ENCODE measurements around the gene ATP8A2.
"Not testable (repeated sequence)": the region's sequence is repeated elsewhere in the genome, so short reads cannot be mapped to it uniquely, and the experiment has no call there.

ATP8A2 gene

DNA sequence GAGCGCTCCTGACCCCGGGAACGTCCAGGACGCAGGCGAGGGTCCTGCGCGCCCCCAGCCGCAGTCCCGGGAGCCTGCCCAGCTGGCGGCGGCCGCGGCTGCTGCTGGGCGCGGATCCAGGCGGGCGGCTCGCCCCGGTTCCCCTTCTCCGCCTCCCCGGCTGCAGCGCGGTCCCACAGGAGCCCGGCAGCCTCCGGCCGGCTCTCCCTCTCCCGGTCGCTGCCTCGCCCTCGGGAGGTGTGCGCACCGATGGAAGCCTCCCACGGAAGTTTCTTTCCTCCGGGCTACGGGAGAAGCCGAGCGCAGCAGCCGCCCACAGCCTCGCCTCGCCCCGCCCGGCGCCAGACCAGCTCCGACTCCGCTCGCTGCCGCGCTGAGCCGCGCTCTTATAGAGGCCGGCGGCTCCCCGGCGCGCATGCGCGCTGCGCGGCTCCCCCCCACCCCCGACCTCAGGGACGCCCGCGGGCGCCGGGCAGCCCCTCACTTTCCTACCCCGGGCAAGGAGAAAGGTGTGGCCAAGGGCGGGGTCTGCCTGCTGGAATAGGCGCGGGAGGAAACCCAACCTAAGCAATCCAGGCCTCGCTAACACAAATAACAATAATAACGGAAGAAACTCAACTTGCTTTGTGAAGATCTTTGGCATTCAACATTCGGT, 680.0 kb downstream of the ATP8A2 start, which contains the start of gene SHISA2:
TSS of gene SHISA2 (minus strand) at position 360 of the 655 bp plus-strand sequence. CDS start 1,041 bp downstream, outside the sequence.
- H3K4me3 ChIP-seq (ENCODE audit: low read depth, low read length) = peak within 1 kb of the TSS; percentile 61
- H3K9ac ChIP-seq (ENCODE audit: low read depth, low read length) = peak within 1 kb of the TSS; percentile 47

DNA sequence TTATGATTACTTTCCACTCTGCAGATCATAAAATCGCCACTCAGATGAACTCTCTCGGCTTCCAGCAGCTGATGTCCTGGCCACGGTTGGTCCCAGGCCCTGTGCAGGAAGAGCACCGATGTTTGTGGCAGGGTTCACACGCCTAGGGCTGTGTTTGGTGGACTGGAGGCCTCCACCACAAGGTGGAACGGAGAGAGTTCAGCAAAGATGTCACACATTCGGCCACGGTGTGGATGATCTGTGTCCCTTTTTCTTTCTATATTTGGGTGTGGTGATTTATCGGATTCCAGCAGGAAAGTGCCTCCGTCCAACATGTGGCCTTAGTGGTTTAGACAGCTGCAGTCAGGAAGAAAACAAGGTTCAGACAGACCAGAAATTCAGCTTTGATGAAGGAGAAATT, 680.6 kb downstream of the ATP8A2 start:
- Histone ChIP-seq H3K27me3 (ENCODE audit: control insufficient read depth, insufficient read depth, low read length) (peaks cover 52% of the 10 kb centered on the region), H3K9me3 (ENCODE audit: control insufficient read depth, insufficient read depth, low read length) (no peaks in the 10 kb centered on the region), H3K4me3 (ENCODE audit: low read depth, low read length) (peak overlapping the region; percentile 61), H3K36me3 (ENCODE audit: control insufficient read depth, insufficient read depth, low read length) (no peaks in the 10 kb centered on the region), H3K9ac (ENCODE audit: low read depth, low read length) (no peak overlapping the region), H3K4me1 (ENCODE audit: control insufficient read depth, insufficient read depth, low read length) (peaks cover 3% of the 10 kb centered on the region)

More for the DNA sequence above, 680.0 kb downstream of the ATP8A2 start, which contains the start of gene SHISA2:
- Histone ChIP-seq H3K27me3 (ENCODE audit: control insufficient read depth, insufficient read depth, low read length) (peaks cover 52% of the 10 kb centered on the region), H3K36me3 (ENCODE audit: control insufficient read depth, insufficient read depth, low read length) (no peaks in the 10 kb centered on the region), H3K9me3 (ENCODE audit: control insufficient read depth, insufficient read depth, low read length) (no peaks in the 10 kb centered on the region), H3K4me1 (ENCODE audit: control insufficient read depth, insufficient read depth, low read length) (peaks cover 3% of the 10 kb centered on the region)

DNA sequence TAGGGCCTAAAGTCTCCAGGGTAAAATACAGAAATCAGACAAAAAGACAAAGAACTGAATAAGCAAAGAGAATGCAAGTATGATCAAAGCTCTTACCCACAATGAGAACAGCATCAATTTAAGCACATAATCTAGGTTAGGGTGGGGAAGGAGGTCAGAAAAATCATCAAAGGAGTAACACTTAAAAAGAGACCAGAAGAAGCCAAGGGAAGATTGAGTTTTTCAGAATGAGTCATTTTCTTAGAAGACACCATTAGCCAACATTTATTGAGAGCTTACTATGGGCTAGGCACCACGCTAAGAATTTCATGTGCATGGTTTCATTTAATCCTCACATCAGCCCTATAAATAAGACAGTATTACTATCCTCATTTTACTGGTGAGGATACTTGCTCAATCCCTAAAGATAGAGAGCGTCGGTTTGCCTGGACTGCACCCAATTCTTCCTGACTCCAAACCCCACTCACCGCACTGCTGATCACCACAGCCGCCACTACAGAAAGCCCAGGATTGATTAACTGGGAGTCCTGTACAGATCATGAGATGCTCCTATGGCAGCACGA, 681.7 kb downstream of the ATP8A2 start:
- Histone ChIP-seq H3K36me3 (ENCODE audit: control insufficient read depth, insufficient read depth, low read length) (no peaks in the 10 kb centered on the region), H3K9me3 (ENCODE audit: control insufficient read depth, insufficient read depth, low read length) (no peaks in the 10 kb centered on the region), H3K9ac (ENCODE audit: low read depth, low read length) (no peak overlapping the region), H3K4me3 (ENCODE audit: low read depth, low read length) (no peak overlapping the region), H3K4me1 (ENCODE audit: control insufficient read depth, insufficient read depth, low read length) (peaks cover 3% of the 10 kb centered on the region), H3K27me3 (ENCODE audit: control insufficient read depth, insufficient read depth, low read length) (peaks cover 46% of the 10 kb centered on the region)

DNA sequence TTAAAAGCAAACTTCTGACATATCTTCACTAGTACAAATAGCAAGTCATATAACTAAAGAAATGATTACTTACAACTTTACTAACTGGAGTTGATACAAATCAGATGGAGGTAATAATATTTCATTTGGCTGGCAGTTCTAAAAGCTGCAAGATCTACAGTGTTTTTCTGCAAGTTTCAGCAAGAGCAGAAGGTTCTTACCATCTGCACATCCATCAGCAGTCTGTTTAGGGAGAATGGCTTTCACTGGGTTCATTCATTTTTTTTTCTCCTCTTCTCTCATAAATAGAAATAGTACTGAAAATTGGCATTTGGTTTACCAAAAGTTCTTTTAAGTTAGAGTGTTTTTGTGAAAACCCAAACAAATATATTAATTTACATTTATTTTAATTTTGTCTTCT, 683.1 kb downstream of the ATP8A2 start:
- no peaks in the 10 kb centered on the region for H3K36me3 ChIP-seq (ENCODE audit: control insufficient read depth, insufficient read depth, low read length)

DNA sequence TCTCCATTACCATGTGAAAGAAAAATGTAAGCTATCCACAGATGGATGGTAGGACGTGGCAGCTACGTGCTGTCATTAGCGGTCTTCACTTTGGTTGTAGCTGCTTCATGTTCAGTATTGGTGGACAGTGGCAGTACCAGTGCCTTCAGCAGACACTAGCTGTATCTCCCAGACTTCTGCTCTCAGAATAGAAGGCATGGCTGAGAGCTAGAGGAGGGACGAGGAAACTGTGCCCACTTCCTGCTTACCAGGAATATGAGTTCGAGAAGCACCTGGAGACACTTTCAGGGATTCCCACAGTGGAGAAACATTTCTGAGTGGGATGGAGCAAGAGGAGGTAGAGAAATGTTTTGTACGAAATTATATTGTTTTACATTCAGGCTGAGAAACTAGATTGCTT, 686.9 kb downstream of the ATP8A2 start:
- Histone ChIP-seq H3K36me3 (ENCODE audit: control insufficient read depth, insufficient read depth, low read length) (no peaks in the 10 kb centered on the region), H3K9ac (ENCODE audit: low read depth, low read length) (no peak overlapping the region), H3K4me1 (ENCODE audit: control insufficient read depth, insufficient read depth, low read length) (no peaks in the 10 kb centered on the region), H3K27me3 (ENCODE audit: control insufficient read depth, insufficient read depth, low read length) (no peaks in the 10 kb centered on the region), H3K9me3 (ENCODE audit: control insufficient read depth, insufficient read depth, low read length) (no peaks in the 10 kb centered on the region), H3K4me3 (ENCODE audit: low read depth, low read length) (no peak overlapping the region)

More for the DNA sequence above, 683.1 kb downstream of the ATP8A2 start:
- H3K4me3 ChIP-seq (ENCODE audit: low read depth, low read length) = no peak overlapping the region
- no peak overlapping the region for H3K9ac ChIP-seq (ENCODE audit: low read depth, low read length)
- no peaks in the 10 kb centered on the region for H3K9me3 ChIP-seq (ENCODE audit: control insufficient read depth, insufficient read depth, low read length)
- peaks cover 32% of the 10 kb centered on the region for H3K27me3 ChIP-seq (ENCODE audit: control insufficient read depth, insufficient read depth, low read length)
- peaks cover 3% of the 10 kb centered on the region for H3K4me1 ChIP-seq (ENCODE audit: control insufficient read depth, insufficient read depth, low read length)

DNA sequence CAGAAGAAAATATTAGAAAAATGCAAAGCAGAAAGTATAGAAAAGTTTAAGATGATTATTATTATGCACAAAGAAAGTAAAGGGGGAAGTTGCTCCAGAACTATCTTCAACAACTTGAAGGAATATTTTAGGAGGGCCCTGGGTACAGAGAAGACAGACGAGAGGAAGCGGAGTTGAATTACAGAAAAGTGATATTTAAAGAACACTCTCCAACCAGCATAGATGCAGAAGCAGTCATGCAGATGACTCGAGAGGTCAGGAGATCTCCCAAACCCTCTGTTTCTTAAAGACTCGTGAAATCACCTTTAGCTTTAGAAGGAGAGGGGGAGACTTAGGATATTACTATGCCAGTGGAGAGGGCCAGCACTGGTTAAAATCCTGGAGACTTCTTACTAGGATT, 688.6 kb downstream of the ATP8A2 start:
- Histone ChIP-seq H3K9me3 (ENCODE audit: control insufficient read depth, insufficient read depth, low read length) (no peaks in the 10 kb centered on the region), H3K27me3 (ENCODE audit: control insufficient read depth, insufficient read depth, low read length) (no peaks in the 10 kb centered on the region), H3K4me1 (ENCODE audit: control insufficient read depth, insufficient read depth, low read length) (no peaks in the 10 kb centered on the region), H3K36me3 (ENCODE audit: control insufficient read depth, insufficient read depth, low read length) (no peaks in the 10 kb centered on the region), H3K9ac (ENCODE audit: low read depth, low read length) (no peak overlapping the region), H3K4me3 (ENCODE audit: low read depth, low read length) (no peak overlapping the region)

DNA sequence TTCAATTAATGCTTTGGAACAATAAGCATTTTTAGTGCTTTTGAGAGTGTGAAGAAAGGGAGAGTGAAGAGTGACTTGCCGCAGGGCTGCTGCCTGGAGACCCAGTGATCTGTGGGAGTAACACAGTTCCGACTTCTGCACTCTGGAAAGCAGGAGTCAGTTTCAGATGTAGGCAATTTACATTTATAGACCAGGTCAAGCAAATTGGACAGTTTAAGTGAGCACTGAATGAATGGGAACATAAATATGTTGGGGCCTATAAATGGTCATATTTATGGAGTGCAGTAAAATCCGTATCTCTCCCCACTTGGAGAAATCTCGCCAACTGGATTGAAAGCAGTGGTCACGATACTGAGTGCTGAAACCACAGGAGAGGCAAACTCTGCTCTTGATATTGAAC, 689.5 kb downstream of the ATP8A2 start:
- H3K27me3 ChIP-seq (ENCODE audit: control insufficient read depth, insufficient read depth, low read length) = no peaks in the 10 kb centered on the region
- no peaks in the 10 kb centered on the region for H3K36me3 ChIP-seq (ENCODE audit: control insufficient read depth, insufficient read depth, low read length)
- H3K9me3 ChIP-seq (ENCODE audit: control insufficient read depth, insufficient read depth, low read length) = no peaks in the 10 kb centered on the region
- no peak overlapping the region for H3K9ac ChIP-seq (ENCODE audit: low read depth, low read length)
- H3K4me1 ChIP-seq (ENCODE audit: control insufficient read depth, insufficient read depth, low read length) = no peaks in the 10 kb centered on the region
- H3K4me3 ChIP-seq (ENCODE audit: low read depth, low read length) = no peak overlapping the region

DNA sequence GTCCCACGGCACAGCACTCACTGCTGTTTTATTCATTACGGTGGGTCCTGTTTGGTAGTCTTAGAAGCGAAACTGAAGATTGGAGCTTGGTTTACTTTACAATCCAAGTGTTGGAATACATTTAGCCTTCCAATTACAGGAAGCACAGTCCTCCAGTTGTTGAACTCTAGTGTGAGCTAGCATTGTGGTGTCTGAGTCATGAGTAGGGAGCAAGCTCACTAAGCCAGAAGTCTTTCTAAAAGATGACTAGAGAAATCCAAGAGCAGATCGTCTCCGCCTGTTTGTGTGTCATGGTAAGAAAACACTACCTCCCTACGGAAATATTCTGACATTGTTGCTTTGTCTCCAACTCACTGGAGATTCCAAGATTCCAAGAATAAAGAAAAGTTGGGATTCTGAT, 690.2 kb downstream of the ATP8A2 start:
- Histone ChIP-seq H3K4me1 (ENCODE audit: control insufficient read depth, insufficient read depth, low read length) (no peaks in the 10 kb centered on the region), H3K36me3 (ENCODE audit: control insufficient read depth, insufficient read depth, low read length) (no peaks in the 10 kb centered on the region), H3K4me3 (ENCODE audit: low read depth, low read length) (no peak overlapping the region), H3K9ac (ENCODE audit: low read depth, low read length) (no peak overlapping the region), H3K9me3 (ENCODE audit: control insufficient read depth, insufficient read depth, low read length) (no peaks in the 10 kb centered on the region), H3K27me3 (ENCODE audit: control insufficient read depth, insufficient read depth, low read length) (no peaks in the 10 kb centered on the region)

DNA sequence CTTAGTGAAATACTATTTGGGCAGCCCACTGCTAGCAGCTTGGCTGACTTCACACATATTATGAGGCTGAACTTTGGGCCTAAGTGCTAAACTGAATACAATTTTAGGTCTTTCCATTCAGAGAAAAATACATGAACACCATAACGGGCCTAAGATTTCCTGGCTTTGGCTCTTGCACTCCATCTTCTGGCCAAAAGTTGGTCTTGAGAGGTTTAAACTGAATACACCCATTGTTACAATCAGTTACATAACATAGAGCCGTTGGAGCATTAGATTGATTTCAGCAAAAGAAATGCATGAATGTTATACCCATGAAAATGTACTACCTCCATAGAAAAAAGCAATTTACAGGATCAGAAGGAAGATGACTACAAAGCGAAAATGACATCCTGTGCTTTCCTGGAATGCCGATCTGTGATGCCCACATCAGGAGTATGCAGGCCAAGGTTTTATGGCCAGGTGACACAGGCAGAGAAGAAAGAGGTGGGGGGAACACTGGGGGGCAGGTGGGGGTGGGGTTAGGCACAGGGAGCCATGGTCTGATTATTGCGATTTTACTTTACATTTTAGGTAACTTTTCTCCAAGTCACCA, 691.2 kb downstream of the ATP8A2 start:
- H3K4me3 ChIP-seq (ENCODE audit: low read depth, low read length) = no peak overlapping the region
- H3K36me3 ChIP-seq (ENCODE audit: control insufficient read depth, insufficient read depth, low read length) = no peaks in the 10 kb centered on the region
- no peaks in the 10 kb centered on the region for H3K4me1 ChIP-seq (ENCODE audit: control insufficient read depth, insufficient read depth, low read length)
- no peaks in the 10 kb centered on the region for H3K27me3 ChIP-seq (ENCODE audit: control insufficient read depth, insufficient read depth, low read length)
- H3K9ac ChIP-seq (ENCODE audit: low read depth, low read length) = no peak overlapping the region
- H3K9me3 ChIP-seq (ENCODE audit: control insufficient read depth, insufficient read depth, low read length) = no peaks in the 10 kb centered on the region

DNA sequence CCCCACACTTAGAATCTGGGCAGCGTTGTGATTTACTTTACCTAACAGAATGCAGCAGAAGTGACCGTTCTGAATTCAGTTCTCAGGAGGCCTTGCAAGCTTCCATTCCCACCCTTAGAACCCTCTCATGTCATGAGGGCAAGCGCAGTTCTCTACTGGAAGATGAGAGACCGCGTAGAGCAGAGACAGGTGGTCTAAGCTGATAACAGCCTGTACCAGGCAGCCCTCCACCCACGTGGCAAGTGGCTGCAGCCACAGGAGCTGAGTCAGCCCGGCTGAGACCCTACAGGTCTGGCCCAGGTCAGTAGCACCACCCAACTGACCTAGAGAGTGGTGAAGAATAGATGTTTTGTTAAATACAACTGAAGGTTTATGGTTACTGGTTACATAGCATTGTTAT, 694.7 kb downstream of the ATP8A2 start:
- H3K27me3 ChIP-seq (ENCODE audit: control insufficient read depth, insufficient read depth, low read length); H3K9me3 ChIP-seq (ENCODE audit: control insufficient read depth, insufficient read depth, low read length); H3K4me3 ChIP-seq (ENCODE audit: low read depth, low read length); H3K4me1 ChIP-seq (ENCODE audit: control insufficient read depth, insufficient read depth, low read length); H3K9ac ChIP-seq (ENCODE audit: low read depth, low read length); H3K36me3 ChIP-seq (ENCODE audit: control insufficient read depth, insufficient read depth, low read length): not testable (repeated sequence)

DNA sequence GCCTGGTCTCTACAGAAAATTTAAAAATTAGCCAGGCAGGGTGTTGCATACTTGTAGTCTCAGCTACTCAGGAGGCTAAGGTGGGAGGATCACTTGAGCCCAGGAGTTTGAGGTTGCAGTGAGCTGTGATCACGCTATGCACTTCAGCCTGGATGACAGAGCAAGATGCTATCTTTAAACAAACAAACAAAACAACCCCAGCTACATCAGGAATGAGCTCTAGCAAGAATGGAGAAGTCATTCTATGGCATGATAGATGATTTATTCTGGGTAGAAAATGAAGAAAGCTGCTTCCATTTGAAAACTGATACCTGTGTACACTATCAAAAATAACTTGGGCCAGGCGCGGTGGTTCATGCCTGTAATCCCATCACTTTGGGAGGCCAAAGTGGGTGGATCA, 695.8 kb downstream of the ATP8A2 start:
- Histone ChIP-seq H3K9me3 (ENCODE audit: control insufficient read depth, insufficient read depth, low read length) (no peaks in the 10 kb centered on the region), H3K4me1 (ENCODE audit: control insufficient read depth, insufficient read depth, low read length) (no peaks in the 10 kb centered on the region), H3K27me3 (ENCODE audit: control insufficient read depth, insufficient read depth, low read length) (no peaks in the 10 kb centered on the region), H3K9ac (ENCODE audit: low read depth, low read length) (no peak overlapping the region), H3K36me3 (ENCODE audit: control insufficient read depth, insufficient read depth, low read length) (no peaks in the 10 kb centered on the region), H3K4me3 (ENCODE audit: low read depth, low read length) (no peak overlapping the region)

DNA sequence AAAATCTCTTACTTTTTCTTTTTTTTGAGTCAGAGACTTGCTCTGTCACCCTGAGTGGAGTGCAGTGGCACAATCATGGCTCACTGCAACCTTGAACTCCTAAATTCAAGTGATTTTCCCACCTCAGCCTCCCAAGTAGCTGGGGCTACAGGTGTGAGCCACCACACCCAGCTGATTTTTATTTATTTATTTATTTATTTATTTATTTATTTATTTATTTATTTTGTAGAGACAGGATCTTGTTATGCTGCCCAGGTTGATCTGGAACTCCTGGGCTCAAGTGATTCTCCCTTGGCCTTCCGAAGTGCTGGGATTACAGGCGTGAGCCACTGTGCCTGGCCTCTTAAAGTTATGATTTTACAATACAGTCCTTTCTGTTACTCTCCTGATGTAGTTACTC, 696.6 kb downstream of the ATP8A2 start:
- not testable (repeated sequence) for H3K4me1 ChIP-seq (ENCODE audit: control insufficient read depth, insufficient read depth, low read length); H3K27me3 ChIP-seq (ENCODE audit: control insufficient read depth, insufficient read depth, low read length); H3K9me3 ChIP-seq (ENCODE audit: control insufficient read depth, insufficient read depth, low read length); H3K36me3 ChIP-seq (ENCODE audit: control insufficient read depth, insufficient read depth, low read length); H3K4me3 ChIP-seq (ENCODE audit: low read depth, low read length); H3K9ac ChIP-seq (ENCODE audit: low read depth, low read length)

Data from iPS-15b (cell line).